H4 (cell line): ENCODE measurements around the gene EEF2K. TPM values are rescaled to one million over a fixed set of nuclear protein-coding genes. Genes with fewer than 3 reads are reported as not detected.
"Not testable (repeated sequence)": the region's sequence is repeated elsewhere in the genome, so short reads cannot be mapped to it uniquely, and the experiment has no call there.

Experiments used
- DNase-seq: peaks from one replicate; pipeline ENCODE4 v3.0.0-alpha.2; 2015; ENCODE audit warnings: low spot score
- total RNA-seq: library from RNA; depleted of rRNA; stranded (reverse); fragments of >200 nt; shearing (Covaris generic); gene quantifications from 2 replicates; pipeline ENCODE4 v1.2.3, GENCODE V29; 2014

EEF2K gene
- total RNA-seq, 1 experiment from 2014 or later = 11.1 TPM

DNA sequence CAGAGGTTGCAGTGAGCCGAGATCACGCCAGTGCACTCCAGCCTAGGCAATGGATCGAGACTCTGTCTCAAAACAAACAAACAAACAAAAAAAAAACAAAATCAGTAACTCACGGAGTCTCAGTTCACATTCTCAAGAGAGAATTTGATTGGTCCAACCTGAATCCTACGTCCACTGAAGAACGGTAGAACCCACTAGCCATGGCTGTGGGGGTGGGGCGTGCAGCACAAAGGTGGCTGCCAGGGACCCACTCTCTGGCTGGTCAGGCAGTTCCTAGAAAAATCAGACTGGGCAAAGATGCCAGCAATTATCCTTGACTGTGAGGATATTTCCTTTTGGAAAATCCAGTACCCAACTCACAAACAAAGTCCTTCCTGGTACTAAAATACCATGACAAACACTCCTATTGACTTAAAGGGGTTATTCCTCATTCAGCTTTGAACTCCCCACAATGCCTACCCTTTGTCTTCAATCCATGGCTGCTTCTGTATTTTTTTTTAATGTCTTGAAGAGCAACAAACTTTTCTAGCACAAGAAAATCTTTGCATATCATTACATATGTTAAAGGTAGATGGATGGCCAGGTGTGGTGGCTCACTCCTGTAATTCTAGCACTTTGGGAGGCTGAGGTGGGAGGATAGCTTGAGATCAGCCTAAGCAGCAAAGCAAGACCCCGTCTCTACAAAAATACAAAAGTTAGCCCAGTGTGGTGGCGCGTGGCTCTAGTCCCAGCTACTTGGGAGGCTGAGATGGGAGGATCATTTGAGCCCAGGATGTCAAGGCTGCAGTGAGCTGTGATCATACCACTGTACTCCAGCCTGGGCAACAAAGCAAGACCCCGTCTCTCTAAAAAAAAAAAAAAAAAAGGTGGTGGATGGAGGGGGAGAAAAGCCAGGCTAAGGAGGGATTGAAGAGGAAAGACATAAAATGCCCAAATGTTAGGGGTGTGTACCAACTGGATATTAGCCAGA, 87.3 kb downstream of the EEF2K start:
- no peak for DNase-seq

DNA sequence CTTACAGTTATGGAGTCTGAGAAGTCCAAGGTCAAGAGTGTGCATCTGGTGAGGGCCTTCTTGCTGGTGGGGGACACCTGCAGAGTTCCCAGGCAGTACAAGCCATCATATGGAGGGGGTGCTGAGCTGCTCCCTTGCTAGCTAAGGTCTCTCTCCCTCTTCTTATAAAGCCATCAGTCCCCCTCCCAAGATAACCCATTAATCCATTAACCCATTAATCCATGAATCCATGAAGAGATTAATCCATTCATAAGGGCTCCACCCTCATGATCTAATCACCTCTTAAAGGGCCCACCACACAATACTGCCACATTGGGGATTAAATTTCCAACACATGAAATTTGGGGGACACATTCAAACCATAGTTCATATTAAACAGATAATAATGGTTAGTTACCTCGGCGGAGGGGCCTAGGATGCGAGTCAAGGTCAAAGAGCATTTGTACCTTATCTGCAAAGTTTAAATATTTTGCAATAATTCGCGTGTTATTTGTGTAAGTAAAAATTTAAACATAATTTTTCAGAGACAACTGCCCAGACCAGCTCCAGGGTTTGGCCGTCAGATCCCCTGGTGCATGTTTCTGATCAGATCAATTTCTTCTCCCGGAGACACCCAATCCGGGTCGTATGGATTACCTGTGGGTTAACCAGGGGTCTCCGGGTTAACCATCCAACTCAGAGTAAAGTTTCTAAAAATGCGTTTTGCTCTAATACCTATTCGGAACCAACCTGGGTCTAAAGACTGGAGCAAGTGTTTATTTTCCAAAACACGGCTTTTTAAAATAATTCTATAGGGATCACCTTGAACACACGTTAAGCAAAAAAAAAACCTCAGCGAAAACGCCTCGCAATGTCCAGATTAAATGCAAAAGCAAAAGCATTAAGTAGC, 90.4 kb downstream of the EEF2K start:
- no peak for DNase-seq

DNA sequence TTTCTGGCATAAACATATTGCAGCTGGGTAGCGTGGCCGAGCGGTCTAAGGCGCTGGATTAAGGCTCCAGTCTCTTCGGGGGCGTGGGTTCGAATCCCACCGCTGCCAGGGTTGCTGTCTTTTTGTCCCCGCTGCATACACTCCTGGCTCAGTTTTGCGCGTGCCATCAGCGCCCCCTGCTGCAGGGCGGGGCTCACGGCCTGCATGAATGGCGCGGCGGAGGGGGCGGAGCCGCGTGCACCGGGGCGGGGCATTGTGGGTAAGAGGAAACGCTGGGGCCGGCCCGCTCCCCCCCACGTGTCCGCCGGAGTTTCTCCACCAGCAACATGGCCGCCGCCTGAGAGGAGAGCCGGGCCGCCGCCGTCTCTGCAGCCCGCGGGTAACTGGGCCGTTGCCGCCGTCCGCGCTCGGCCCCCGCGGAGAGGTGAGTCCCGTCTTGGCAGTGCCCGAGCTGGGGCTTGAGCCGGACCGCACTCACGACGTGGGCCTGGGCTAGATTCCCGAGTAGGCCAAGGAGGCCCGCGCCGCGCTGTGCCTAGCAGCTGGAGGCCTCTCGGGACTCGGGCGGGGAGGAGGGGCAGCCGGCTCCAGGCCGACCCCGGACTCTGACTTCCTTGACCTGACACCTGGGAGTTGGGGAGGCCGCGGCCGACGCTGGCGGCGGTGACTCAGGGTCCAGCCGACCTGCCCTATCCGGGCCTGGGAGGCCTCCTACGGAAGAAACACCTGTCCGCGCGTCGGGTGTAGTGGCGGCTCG, 91.2 kb downstream of the EEF2K start, which contains the start of gene POLR3E:
TSS of gene POLR3E (plus strand) at position 296 of the 757 bp plus-strand sequence. CDS start 5,560 bp downstream, outside the sequence.
- peak; percentile 96 for DNase-seq

DNA sequence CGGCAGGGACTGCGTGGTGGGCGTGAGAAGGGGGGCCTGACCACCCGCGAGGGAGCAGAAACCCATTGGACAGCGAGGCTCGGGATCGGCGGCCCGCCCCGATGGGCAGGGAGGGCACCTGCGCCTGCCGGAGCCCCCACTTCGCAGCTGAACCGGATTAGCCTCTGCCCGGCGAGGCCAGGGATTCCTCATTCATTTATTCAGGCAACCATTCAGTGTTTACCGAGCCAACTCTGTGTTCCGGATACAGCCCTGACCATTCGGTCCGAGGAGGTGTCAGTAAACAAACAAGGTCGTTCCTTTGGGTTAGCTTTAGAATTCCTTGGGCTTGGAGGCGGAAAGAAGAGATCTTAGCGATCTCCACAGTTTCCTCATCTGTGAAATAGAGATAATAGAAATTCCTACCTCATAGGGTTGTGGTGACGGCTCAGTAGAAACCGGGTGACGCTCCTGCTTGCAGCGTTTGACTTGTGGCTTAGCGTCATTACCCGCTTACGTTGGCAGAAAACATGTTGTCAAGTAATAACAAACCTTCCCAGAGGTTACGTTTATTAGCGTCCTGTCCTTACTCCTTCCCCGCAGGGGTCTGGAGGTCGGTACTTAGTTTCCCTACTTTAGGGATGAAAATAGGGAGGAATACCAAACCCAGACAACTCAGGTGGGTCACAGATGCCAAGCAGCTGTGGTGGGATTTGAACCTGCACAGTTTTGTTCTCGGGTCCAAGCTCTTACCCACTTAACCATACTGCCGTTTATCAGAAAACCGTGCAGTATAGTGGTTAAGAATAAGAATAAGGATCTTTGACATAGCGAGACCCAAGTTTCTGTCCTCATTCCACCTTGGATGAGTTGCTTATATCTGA, 92.0 kb downstream of the EEF2K start:
- DNase-seq = peak; percentile 93

DNA sequence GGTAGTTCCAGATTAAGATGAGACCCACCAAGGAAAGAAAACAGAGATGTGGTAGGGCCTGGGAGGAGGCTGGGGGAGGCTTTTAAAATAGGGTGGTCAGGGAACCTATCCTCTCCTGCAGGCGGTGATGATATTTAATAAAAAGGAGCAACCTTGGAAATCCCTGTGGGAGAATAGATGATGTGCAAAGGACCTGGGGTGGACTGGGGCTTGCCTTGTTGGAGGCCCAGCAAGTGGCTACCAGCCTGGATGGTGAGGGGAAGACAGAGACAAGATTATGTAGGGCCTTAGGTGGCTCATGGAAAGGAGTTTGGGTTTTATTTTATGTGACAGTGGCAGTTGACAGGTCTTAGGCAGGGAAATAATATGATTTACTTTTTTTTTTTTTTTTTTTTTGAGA, 93.0 kb downstream of the EEF2K start:
- no peak for DNase-seq

DNA sequence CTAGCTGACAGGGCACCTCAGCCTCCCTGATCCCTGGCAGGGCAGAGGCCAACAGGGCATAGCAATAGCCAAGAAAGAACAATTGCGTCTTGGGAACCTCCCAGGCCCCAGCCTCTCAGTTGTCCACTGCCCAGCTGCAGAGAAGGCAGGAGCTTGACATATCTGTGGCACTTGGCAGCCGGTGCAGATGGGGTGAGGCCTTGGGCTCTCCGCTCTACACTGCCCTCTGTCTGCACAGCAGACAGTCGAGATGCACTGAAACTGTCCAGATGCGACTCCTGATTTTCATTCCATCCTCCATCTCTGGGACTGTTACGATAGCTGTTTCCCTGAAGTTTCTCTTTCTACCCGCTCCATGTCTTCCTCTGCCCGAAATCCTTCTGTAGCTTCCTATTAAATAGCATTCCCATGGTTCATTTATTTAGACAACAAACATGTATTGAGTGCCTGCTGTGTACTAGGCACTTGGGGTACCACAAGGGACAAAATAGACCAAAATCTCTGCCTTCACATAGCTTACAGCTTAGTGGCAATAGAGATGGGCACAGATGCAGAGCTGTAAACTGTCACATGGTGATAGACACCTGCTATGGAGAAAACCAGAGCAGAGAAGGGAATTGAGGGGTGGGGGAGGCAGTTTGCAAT, 94.5 kb downstream of the EEF2K start:
- peak; percentile 51 for DNase-seq

DNA sequence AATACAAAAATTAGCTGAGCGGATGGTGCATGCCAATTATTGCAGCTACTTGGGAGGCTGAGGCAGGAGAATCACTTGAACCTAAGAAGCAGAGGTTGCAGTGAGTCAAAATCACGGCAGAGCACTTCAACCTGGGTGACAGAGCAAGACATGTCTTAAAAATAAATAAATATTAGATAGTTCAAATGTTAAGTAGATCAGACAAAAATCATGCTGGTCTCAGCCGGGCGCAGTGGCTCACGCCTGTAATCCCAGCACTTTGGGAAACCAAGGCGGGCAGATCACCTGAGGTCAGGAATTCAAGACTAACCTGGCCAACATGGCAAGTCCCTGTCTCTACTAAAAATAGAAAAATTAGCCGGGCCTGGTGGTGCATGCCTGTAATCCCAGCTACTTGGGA, 95.3 kb downstream of the EEF2K start:
- not testable (repeated sequence) for DNase-seq

DNA sequence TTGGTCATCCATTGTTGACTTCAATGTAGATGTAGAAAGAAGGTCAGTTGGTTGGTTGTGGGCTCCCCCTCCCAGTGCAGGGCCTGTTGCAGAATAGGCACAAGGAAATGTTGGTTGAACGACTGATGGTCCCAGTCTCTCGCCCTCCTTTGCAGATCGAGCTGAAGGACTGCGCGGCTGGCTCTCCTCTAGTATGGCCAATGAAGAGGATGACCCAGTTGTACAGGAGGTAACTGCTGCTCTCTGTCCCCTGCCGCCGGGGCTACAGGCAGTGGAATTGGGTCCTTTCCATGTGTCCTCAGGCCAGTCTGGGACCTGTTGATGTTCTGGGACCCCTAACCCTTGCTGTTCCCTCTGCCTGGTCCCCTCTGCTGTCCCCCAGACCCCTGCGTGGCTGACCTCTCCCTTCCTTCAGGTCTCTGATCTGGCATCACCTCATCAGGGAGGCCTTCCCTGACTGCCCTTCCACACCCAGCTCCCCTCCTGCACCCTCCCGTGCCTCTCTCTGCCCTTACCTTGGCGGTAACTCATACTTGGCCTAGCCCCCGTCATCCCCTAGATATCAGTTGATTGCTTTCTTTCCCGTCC, 96.8 kb downstream of the EEF2K start:
- DNase-seq = no peak

DNA sequence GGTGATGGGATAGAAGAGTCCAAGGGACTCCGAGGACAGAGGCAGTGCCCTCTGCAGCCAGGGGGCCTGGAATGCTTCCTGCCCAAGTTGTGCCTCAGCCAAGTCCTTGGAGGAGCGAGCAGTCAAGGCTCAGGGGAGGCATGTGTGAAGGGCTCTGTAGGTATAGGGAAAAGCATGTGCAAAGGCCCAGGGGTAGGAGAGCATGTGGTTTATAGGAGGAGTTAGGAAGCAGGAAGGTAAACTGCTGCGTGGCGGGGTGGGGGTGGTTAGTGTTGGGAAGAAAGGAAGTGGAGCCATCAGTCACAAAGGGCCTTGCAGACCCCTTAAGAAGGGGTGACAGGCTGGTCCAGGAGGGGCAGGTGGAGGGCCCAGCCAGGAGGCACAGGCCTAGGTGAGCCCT, 98.3 kb downstream of the EEF2K start:
- DNase-seq = no peak

DNA sequence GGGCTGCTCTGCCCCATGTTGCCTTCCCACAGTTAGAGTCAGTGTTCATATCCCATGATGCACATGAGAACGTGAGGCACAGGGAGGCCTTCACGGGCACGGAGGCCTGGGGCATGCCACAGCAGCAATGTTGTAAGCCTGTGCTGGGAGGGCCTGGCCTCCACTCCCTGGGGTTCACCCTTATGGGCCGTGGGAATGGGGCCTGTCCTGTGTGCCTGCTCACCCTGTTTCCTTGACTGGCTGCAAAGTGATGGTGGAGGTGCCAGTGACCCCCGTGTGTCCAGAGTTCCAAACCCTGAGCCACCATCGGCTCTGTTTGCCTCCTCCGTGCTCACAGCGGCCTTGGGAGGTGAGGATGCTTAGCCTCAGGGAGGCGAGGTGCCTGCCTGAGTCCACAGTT, 100.7 kb downstream of the EEF2K start:
- no peak for DNase-seq

DNA sequence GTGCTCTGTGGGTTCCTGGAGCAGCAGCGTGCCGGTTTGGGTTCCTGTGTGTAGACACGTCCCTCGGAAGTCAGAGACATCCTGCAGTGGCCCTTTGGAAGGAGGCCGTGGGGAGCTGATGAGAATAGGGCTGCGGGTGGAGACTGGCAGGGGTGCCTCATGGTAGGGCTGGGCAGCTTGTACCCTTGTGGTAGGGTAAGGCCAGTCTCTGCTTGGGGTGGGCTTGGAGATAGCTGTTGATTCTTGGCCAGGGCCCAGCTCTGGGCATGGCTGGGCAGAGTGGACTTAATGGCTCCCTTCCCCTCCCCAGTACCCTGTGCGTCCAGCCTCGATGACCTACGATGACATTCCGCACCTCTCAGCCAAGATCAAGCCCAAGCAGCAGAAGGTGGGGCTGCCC, 101.8 kb downstream of the EEF2K start:
- no peak for DNase-seq

DNA sequence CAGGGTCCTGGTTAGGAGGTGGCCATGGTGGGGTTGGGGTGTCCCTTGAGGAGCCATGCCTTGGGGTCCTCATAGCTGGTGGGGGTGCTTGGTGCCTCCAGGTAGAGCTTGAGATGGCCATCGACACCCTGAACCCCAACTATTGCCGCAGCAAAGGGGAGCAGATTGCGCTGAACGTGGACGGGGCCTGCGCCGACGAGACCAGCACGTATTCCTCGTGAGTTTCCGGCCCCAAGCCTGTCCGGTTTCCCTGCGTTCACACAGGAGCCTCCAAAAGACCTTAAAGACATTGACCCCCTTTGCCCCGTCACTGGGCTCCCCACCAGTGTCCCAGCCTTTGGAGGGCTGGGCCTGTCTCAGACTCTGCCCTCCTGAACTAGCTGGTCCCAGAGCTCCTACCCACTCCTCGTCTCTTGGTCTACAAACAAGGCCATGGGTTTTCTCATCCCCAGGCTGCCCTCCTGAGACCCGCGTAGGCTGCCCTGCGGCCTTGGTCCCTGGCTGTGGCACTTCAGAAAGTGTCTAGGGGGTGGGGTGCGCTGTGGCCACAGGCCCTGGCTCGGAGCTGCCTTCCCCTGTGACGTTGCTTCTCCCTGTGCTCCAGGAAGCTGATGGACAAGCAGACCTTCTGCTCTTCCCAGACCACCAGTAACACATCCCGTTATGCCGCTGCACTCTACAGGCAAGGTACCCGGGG, 102.9 kb downstream of the EEF2K start:
- DNase-seq = no peak

DNA sequence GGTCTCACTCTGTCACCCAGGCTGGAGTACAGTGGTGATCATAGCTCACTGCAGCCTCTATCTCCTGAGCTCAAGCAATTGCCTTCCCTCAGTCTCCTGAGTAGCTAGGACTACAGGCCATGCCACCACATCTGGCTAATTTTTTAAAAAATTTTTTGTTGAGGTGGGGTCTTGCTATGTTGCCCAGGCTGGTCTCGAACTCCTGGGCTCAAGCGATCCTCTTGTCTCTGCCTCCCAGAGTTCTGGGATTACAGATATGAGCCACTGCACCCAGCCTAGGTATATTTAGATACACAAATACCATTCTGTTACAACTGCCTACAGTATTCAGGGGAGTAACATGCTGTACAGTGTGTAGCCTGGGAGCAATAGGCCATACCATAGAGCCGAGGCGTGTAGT, 105.4 kb downstream of the EEF2K start:
- DNase-seq = no peak

DNA sequence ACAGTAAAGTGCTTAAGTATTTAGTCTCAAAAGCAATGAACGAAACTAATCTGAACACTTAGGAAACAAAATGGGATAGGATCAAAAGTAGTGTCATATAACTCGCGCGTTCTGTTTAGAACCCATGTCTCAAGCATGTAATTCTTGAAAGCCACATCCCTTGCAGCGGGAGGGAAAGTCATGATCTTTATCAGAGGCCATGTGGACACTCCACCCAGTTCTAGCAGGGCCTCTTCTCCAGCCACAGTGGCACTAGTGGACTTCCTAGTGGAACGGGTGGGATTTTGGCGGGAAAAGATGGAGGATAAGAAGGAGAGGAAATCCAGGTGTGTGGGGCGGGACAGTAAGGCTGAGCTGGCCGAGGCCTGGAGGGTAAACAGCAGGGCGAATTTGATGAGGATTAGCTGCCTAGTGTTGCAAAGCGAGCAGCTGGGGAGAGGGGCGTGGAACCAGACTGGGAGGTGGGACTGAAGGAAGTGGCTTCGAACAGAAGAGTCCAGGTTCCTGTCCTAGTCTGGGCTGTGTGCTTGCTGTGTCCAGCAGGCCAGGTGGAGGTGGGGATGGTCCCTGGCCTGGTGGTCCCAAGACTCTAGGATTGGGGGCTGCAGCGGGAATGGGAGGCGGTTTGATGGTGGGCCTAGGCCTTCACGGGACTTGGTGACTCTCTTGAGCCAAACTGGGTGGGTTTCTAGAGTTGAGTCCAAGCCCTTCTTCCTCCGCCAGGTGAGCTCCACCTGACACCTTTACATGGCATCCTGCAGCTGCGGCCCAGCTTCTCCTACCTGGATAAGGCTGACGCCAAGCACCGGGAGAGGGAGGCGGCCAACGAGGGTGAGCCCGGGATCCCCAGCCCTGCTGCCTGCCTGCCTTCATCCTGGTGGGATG, 107.1 kb downstream of the EEF2K start:
- no peak for DNase-seq

DNA sequence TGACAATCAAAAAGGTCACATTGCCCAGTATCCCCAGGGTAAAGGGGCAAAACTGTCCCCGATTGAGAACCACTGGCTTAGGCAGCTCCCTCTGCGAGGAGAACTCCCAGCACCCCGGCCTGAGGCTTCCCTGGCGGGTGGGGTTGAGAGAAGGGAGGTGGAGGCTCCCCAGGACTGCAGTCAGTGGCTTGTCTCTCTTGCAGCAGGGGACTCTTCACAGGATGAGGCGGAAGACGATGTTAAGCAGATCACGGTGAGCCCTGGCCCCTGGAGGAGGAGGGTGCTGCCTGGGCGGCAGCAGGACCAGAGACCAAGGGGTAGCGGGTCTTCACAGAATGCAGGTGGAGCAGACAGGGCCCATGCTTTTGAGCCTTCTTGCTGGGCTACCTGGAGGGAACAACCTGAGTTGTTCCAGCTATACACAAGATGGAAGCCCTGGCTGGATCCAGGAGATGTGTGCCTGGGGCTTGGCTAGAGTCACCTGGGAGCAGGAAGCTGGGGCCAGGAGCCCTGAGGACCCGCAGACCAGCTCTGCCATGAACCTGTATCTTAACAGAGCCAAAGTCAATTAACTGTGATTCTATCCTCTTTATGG, 107.9 kb downstream of the EEF2K start:
- DNase-seq = no peak

DNA sequence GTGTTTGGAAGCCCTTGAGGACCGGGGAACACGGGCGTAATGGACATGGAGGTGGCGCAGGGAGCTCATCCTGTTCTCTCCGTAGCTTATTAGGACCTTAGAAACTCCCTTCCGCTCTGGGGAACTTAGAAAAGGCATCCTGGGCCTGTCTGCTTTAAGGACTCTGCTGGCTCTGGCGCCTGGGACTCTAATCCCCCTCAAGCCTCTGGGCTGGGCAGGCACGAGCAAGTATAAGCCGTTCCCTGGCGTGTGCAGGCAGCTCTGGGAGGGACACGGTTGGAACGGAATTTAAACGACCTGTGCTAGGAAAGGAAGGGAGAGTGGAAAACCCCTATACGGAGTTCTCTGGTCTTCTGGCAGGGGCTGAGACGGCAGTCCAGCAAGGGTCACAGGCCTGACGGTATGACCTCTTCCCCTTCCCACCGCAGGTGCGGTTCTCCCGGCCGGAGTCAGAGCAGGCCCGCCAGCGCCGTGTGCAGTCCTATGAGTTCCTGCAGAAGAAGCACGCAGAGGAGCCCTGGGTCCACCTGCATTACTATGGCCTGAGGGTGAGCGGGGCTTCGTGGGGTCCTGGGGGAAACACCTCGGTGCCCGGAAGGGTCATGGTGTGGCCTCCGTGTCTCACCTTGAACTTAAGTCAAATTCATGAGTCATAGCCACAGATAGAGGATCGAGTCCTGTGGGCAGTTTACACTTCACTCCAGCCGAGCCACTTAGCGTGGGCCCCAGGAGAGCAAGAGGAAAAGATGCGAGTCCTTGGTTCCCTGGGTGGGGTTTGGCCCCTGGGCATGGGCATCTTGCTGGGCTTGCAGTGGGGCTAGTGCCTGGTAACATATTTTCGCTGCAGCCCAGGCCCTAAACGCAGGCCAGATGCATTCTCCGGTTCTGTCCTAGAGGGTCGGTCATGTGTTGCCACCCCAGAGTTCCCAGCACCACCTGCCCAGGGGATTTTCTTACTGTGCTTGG, 108.9 kb downstream of the EEF2K start:
- DNase-seq = no peak

DNA sequence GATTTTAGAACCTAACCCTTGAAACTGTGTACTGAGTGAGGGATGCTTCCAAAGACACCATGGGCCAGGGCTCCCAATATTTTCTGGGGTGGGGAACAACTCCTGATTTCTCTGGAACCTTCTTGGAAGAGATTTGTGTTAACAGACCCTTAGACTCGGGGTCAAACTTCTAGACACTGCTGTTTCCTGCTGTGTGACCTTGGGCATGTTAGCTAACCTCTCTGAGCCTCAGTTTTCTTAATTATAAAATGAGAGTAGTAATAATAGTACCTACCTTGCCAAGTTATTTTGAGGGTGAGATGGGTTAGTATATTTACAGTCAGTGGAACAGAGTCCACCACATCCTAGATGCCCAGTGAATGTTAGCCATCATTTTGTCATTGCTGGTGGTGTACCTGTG, 109.9 kb downstream of the EEF2K start:
- DNase-seq = no peak
